Measurements from ENCODE around the gene FNDC11.
"Not testable (repeated sequence)": the region's sequence is repeated elsewhere in the genome, so short reads cannot be mapped to it uniquely, and the experiment has no call there.

Gene FNDC11

DNA sequence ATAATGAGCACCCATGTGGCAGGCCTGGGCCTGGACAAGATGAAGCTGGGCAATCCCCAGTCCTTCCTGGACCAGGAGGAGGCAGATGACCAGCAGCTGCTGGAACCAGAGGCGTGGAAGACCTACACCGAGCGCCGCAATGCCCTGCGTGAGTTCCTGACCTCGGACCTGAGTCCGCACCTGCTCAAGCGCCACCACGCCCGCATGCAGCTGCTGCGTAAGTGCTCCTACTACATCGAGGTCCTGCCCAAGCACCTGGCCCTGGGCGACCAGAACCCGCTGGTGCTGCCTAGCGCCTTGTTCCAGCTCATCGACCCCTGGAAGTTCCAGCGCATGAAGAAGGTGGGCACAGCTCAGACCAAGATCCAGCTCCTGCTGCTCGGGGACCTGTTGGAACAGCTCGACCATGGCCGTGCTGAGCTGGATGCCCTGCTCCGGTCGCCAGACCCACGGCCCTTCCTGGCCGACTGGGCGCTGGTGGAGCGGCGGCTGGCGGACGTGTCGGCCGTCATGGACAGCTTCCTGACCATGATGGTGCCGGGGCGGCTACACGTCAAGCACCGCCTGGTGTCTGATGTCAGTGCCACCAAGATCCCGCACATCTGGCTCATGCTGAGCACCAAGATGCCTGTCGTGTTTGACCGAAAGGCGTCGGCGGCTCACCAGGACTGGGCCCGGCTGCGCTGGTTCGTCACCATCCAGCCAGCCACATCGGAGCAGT, 1.9 kb downstream of the FNDC11 start:
- no peak for DNase-seq (ENCODE audit: extremely low spot score)
- TF ChIP-seq, protein P1, sequence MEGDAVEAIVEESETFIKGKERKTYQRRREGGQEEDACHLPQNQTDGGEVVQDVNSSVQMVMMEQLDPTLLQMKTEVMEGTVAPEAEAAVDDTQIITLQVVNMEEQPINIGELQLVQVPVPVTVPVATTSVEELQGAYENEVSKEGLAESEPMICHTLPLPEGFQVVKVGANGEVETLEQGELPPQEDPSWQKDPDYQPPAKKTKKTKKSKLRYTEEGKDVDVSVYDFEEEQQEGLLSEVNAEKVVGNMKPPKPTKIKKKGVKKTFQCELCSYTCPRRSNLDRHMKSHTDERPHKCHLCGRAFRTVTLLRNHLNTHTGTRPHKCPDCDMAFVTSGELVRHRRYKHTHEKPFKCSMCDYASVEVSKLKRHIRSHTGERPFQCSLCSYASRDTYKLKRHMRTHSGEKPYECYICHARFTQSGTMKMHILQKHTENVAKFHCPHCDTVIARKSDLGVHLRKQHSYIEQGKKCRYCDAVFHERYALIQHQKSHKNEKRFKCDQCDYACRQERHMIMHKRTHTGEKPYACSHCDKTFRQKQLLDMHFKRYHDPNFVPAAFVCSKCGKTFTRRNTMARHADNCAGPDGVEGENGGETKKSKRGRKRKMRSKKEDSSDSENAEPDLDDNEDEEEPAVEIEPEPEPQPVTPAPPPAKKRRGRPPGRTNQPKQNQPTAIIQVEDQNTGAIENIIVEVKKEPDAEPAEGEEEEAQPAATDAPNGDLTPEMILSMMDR (IDR thresholded peaks at IDR 0.05; ENCODE audit: control extremely low read depth, extremely low read depth, low read depth, missing control alignments) = no peak
- ChIA-PET CTCF (interaction anchor here (0.8 to 1.8 kb wide), 4 partner anchors 16 to 309 kb away, joined by 3 to 5 read pairs (median 4); partner anchors contain the start of gene PTK6), POLR2A (interaction anchor here (1.2 kb wide), 1 partner anchor 9 kb away, joined by 3 read pairs; no protein-coding TSS in a partner anchor)

DNA sequence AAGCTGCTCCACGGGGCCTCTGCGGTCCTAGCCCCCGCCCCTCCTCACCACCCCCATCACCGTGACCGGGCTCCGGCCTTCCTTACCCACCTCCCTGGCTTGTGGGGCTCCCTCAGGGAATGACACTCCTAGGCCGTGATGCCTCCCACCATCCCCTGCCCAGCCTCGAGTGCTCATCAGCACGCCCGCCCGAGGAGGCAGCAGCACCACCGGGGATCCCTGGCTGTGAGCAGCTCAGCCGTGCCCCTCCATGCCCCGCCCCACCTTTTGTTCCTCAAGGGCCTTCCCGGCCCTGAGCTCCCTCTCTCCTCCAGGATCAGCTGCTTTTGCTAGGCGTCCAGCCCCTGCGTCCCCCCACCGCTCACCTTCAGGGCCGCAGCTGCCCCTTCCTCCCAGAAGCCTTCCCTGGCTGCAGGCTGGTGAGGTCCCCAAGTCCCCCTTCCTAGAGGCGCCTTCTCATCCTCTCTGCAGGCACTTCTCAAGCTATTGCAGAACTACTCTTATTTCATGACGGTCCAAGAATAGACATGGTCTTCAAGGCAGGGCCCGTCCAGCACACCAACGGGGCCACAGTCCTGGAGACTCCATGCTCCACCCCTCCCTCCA, 3.0 kb downstream of the FNDC11 start:
- no peak for DNase-seq (ENCODE audit: extremely low spot score)
- POLR2A ChIA-PET = interaction anchor here (0.6 kb wide), 1 partner anchor 17 kb away, joined by 3 read pairs; the partner anchor contains the start of gene HELZ2
- CTCF ChIA-PET = interaction anchor here (1.0 kb wide), 1 partner anchor 417 kb away, joined by 4 read pairs; no protein-coding TSS in a partner anchor
- TF ChIP-seq, protein P1 (IDR thresholded peaks at IDR 0.05; ENCODE audit: control extremely low read depth, extremely low read depth, low read depth, missing control alignments) = no peak

DNA sequence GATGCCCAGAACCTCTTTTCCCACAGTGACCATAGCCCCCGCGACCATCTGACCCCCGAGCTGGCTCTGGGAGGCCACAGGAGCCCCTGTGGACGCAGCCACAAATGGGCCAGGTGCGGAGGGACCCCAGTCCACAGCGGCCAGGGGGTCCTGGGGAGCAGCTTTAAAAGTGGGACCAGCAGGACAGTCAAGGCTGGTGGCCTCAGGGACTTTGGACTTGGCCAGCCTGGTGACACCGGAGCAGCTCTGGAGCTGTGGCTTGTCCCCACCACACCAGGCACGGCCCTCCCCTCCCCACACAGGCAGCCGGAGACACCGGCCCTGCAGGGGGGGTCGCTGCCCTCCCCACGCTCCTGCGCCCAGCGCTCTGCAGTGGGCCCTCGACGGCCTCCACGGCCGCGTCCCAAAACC, 3.5 kb downstream of the FNDC11 start:
- CTCF ChIA-PET = interaction anchor here (1.0 to 1.6 kb wide), 2 partner anchors 20 to 416 kb away, joined by 3 to 4 read pairs; partner anchors contain the start of gene PTK6
- TF ChIP-seq, protein P1 (IDR thresholded peaks at IDR 0.05; ENCODE audit: control extremely low read depth, extremely low read depth, low read depth, missing control alignments) = no peak
- no peak for DNase-seq (ENCODE audit: extremely low spot score)
- POLR2A ChIA-PET = interaction anchor here (0.6 kb wide), 1 partner anchor 17 kb away, joined by 3 read pairs; the partner anchor contains the start of gene HELZ2

DNA sequence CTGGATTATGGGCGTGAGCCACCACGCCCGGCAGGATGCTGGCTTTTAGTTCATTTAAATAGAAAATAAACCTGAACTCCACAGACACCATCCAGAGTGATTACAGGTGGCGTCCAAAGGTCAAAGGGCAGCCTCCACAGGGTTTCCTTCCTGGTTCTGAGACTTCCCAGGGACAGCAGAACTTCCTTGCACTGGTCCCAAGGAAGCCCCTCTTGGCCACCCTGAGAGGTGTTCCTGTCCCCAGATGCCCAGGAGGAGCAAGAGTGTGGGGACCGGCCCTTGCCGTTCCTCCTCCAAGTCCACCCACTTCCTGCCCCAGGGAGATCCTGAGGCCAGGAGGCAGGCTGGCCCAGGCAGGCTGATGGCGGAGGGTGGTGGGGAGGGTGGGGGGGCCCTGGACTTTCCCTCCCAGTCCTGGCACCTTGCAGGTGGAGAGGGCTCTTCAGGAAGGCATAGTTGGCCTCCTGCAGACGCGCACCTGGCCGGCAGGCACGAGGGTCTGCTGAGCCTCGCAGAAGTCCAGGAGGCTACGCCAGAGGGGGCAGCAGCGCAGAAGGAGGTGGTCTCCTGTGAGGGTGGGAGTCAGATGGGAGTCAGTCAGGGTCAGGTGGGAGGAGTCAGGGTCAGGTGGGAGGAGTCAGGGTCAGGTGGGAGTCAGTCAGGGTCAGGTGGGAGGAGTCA, 5.0 kb downstream of the FNDC11 start:
- POLR2A ChIA-PET = interaction anchor here (0.7 kb wide), 1 partner anchor 14 kb away, joined by 3 read pairs; no protein-coding TSS in a partner anchor
- CTCF ChIA-PET = interaction anchor here (1.6 kb wide), 1 partner anchor 22 kb away, joined by 3 read pairs; the partner anchor contains the start of gene PTK6
- TF ChIP-seq, protein P1 (IDR thresholded peaks at IDR 0.05; ENCODE audit: control extremely low read depth, extremely low read depth, low read depth, missing control alignments) = no peak
- DNase-seq (ENCODE audit: extremely low spot score) = no peak

DNA sequence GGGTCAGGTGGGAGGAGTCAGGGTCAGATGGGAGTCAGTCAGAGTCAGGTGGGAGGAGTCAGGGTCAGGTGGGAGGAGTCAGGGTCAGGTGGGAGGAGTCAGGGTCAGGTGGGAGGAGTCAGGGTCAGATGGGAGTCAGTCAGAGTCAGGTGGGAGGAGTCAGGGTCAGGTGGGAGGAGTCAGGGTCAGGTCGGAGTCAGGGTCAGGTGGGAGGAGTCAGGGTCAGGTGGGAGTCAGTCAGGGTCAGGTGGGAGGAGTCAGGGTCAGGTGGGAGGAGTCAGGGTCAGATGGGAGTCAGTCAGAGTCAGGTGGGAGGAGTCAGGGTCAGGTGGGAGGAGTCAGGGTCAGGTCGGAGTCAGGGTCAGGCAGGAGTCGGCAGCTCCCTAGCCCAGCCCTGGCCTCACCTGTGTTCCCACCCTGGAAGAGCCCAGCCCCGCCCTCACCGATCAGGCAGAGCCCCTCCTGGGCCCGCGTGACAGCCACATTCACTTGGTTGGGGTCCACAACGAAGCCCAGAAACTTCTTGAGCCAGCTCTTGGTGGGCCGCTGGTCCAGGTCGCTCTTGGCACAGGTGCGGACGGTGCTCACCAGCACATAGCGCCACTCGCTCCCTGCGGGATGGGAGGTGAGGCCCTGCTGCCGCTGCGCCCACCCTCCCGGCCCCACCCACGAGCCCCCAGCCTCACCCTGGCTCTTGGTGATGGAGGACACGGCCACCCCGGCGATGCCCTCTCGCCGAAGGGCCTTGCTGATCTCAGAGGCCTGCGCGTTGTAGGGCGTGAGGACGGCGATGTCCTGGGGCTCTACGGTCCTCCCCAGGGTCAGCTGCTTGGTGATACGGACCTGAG, 5.8 kb downstream of the FNDC11 start:
- POLR2A ChIA-PET = interaction anchor here (0.5 kb wide), 1 partner anchor 14 kb away, joined by 4 read pairs; the partner anchor contains the start of gene HELZ2
- DNase-seq (ENCODE audit: extremely low spot score); CTCF ChIA-PET: not testable (repeated sequence)

DNA sequence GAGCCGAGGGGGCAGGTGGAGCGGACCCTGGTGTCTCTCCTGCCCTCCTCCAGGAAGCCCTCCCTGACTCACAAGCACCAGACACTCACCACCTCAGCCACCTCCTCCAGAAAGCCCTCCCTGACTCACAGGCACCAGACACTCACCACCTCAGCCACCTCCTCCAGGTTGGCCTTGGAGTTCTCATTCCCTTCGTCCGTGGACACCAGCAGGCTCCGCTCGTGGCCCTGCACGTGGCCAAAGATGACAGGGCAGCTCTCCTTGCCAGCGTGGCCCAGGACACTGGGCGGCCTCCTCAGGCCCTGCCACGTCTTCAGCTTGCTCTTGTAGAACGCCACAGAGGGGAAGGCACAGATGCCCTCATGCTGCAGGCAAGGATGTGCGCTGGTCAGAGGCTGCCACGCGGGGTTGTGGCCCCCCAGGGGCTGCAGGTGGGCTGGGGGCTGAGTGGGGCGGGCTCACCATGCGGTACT, 6.4 kb downstream of the FNDC11 start:
- no peak for DNase-seq (ENCODE audit: extremely low spot score)
- POLR2A ChIA-PET = interaction anchor here (0.5 kb wide), 1 partner anchor 14 kb away, joined by 4 read pairs; the partner anchor contains the start of gene HELZ2
- TF ChIP-seq, protein P1 (IDR thresholded peaks at IDR 0.05; ENCODE audit: control extremely low read depth, extremely low read depth, low read depth, missing control alignments) = no peak
- CTCF ChIA-PET = interaction anchor here (3.9 kb wide), 1 partner anchor 23 kb away, joined by 15 read pairs; the partner anchor contains the start of gene PTK6
